Measurements from ENCODE around the gene FAM216A. TPM values are rescaled to one million over a fixed set of nuclear protein-coding genes. Genes with fewer than 3 reads are reported as not detected.
A peak's percentile ranks its signal among the peaks of the same experiment; 100 is the strongest.
"Not testable (repeated sequence)": the region's sequence is repeated elsewhere in the genome, so short reads cannot be mapped to it uniquely, and the experiment has no call there.

Gene FAM216A
- total and polyA plus RNA-seq, 2 of the 4 experiments (the other 2 are of a cell fraction) = 14.0 to 31.1 TPM

DNA sequence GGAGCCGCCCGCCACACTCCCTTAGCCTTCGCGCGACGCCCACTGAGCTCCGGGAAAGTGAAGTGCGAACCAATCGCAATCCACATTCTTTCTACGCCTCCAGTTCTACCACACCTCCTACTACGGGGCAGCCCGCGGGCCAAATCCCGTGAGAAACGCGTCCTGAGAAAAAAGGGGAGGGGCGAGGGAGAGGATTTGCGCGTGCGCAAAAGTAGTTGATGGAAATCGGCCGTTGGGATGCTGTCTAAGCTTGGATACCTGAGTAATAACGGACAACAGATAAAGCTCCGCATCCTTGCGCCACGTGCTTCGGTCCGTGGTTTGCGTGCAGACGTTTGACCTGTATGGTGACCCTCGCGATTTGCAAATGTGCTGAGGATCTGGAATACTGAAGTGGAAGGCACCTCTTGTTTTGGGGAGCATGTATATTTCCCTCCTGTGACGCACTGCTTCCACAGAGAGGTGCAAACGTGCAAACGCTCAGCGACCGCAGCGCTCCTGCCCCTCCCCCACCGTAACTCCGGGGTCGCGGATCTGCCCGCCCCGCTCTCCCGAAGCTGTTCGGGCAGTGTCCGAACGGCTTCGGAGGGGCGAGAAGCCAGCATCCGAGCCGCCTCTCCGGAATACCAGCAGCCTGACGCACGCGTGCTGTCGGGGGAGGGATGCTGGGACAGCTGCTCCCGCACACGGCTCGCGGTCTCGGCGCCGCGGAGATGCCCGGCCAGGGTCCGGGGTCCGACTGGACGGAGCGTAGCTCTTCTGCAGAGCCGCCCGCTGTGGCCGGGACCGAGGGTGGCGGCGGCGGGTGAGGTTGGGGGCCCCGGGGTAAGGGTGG, at the start of gene FAM216A, which contains the start of gene GPN3 (continued):
- TF ChIP-seq, protein P1, sequence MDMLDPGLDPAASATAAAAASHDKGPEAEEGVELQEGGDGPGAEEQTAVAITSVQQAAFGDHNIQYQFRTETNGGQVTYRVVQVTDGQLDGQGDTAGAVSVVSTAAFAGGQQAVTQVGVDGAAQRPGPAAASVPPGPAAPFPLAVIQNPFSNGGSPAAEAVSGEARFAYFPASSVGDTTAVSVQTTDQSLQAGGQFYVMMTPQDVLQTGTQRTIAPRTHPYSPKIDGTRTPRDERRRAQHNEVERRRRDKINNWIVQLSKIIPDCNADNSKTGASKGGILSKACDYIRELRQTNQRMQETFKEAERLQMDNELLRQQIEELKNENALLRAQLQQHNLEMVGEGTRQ (IDR thresholded peaks at IDR 0.05; ENCODE audit: low read depth, low read length) = 0 out of 2 replicates have a peak, but pooled peaks have one; percentile 20
- TF ChIP-seq, protein P2, sequence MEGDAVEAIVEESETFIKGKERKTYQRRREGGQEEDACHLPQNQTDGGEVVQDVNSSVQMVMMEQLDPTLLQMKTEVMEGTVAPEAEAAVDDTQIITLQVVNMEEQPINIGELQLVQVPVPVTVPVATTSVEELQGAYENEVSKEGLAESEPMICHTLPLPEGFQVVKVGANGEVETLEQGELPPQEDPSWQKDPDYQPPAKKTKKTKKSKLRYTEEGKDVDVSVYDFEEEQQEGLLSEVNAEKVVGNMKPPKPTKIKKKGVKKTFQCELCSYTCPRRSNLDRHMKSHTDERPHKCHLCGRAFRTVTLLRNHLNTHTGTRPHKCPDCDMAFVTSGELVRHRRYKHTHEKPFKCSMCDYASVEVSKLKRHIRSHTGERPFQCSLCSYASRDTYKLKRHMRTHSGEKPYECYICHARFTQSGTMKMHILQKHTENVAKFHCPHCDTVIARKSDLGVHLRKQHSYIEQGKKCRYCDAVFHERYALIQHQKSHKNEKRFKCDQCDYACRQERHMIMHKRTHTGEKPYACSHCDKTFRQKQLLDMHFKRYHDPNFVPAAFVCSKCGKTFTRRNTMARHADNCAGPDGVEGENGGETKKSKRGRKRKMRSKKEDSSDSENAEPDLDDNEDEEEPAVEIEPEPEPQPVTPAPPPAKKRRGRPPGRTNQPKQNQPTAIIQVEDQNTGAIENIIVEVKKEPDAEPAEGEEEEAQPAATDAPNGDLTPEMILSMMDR (conservative IDR thresholded peaks at IDR 0.05; ENCODE audit: low read depth, low read length) = no peak
- TF ChIP-seq CHD1 (IDR thresholded peaks at IDR 0.05; ENCODE audit: low read depth, low read length) = no peak

DNA sequence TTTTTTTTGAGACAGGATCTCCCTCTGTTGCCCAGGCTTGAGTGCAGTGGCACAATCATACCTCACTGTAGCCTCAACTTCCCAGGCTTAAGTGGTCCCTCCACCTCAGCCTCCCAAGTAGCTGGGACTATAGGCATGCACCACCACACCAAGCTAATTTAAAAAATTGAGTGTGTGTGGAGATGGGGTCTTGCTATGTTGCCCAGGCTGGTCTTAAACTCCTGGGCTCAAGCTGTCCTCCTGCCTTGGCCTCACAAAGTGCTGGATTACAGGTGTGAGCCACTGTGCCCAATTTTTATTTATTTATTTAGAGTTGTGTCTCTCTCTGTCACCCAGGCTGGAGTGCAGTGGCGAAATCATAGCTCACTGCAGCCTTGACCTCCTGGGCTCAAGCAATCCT, 48.0 kb upstream of the FAM216A start:
- H2BK5ac ChIP-seq (ENCODE audit: low read depth, low read length, poor library complexity, severe bottlenecking); H3K18ac ChIP-seq (ENCODE audit: low read depth, low read length); H3K4me2 ChIP-seq (ENCODE audit: low read depth, low read length); intact Hi-C loops (cut with micrococcal nuclease); H3K14ac ChIP-seq (replicated peaks; ENCODE audit: low read depth, low read length); H2AK5ac ChIP-seq (ENCODE audit: low read depth, low read length); CTCF ChIA-PET; H4K91ac ChIP-seq (ENCODE audit: insufficient read depth, low read depth, low read length); H2BK15ac ChIP-seq (ENCODE audit: low read depth, low read length); BruUV-seq (replicated peaks); H3K9me1 ChIP-seq (ENCODE audit: insufficient read depth, low read length); H2AK9ac ChIP-seq (replicated peaks; ENCODE audit: low read depth, low read length, poor library complexity); H3K36me3 ChIP-seq (ENCODE audit: control insufficient read depth, insufficient read depth, low read length); H3K27me3 ChIP-seq (ENCODE audit: control insufficient read depth, insufficient read depth, low read length); H3K4me1 ChIP-seq (ENCODE audit: control insufficient read depth, insufficient read depth, low read length); ATAC-seq (ENCODE audit: low read depth); H3K9me3 ChIP-seq (ENCODE audit: control insufficient read depth, insufficient read depth, low read length); H3K56ac ChIP-seq (ENCODE audit: extremely low read depth, insufficient read depth, low read length); H3K4ac ChIP-seq (ENCODE audit: low read depth, low read length); dilution Hi-C loops (cut with HindIII; ENCODE audit: low sequenced_read_pairs, unreplicated experiment); H4K20me1 ChIP-seq (ENCODE audit: insufficient read depth, low read length); H3K27ac ChIP-seq (ENCODE audit: insufficient read depth, low read length); DNase-seq; H3K79me1 ChIP-seq (ENCODE audit: low read depth in 1 of 2, low read length in 2 of 2); H4K5ac ChIP-seq (ENCODE audit: low read depth, low read length); H2BK120ac ChIP-seq (ENCODE audit: low read depth, low read length); H2AFZ ChIP-seq (replicated peaks; ENCODE audit: low read length, poor library complexity); H3K9ac ChIP-seq (ENCODE audit: low read depth, low read length); H4K8ac ChIP-seq (ENCODE audit: low read depth in 2 of 2, low read length in 2 of 2); H2BK20ac ChIP-seq (ENCODE audit: low read depth, low read length); H3K4me3 ChIP-seq (ENCODE audit: insufficient read depth, low read depth, low read length); H3K23ac ChIP-seq (ENCODE audit: low read depth, low read length): not testable (repeated sequence)
- POLR2A ChIA-PET (ENCODE audit: unreplicated experiment) = interaction anchor here (0.6 kb wide), 1 partner anchor 10 kb away, joined by 3 read pairs; no protein-coding TSS in a partner anchor
- no CpG with 5 or more reads among the region's 1 CpG for WGBS, 2 experiments (ENCODE audit: extremely low coverage in 2 of 2, insufficient read length in 1 of 2)
- in situ Hi-C loops (cut with MboI; ENCODE audit: low sequenced_read_pairs) = loop anchor here (5.0 kb wide), 1 partner anchor 328 kb away; no protein-coding TSS in a partner anchor

Data from IMR-90 (cell line).